ENCODE measurements around the gene DIS3L2.

- peak; percentile 47 for TF ChIP-seq CTCF (IDR thresholded peaks at IDR 0.05; ENCODE audit: low read depth, low read length)
- TF ChIP-seq EZH2phosphoT487 (IDR thresholded peaks at IDR 0.05; ENCODE audit: low read depth): no peak
Observed at GRCh38 chr2:231929961-231930592, 31.4 kb upstream of the DIS3L2 start.

Measured in OCI-LY3 (cell line).